HEK293T (cell line): ENCODE measurements around the gene TNIP1.

ENCODE experiments used
- CTCF ChIA-PET: fragments of 350-600 bp; formaldehyde crosslinking; extraction: SDS; loops from one replicate; lab custom pipeline; 2021; ENCODE audit warnings: antibody characterized with exemption, inconsistent platforms; lab: Yijun Ruan, JAX
- POLR2A ChIA-PET: fragments of 350-600 bp; formaldehyde crosslinking; extraction: SDS; loops from one replicate; lab custom pipeline; 2020; ENCODE audit warnings: antibody characterized with exemption, inconsistent platforms; lab: Yijun Ruan, JAX
- DNase-seq: peaks from one replicate; pipeline ENCODE4 v3.0.0; 2012; ENCODE audit warnings: mixed read lengths; ENCODE audit errors: extremely low spot score
- ARNT ChIP-seq: fragments of 450-650 bp; IDR thresholded peaks from 2 replicates; pipeline ENCODE4 v1.6.1; 2017; ENCODE audit warnings: mild to moderate bottlenecking
- BHLHE40 ChIP-seq: fragments of 450-650 bp; IDR thresholded peaks from 2 replicates; pipeline ENCODE4 v1.6.1; 2016; ENCODE audit warnings: mild to moderate bottlenecking, moderate library complexity, borderline replicate concordance
- CTBP1 ChIP-seq: fragments of 450-650 bp; IDR thresholded peaks from 2 replicates; pipeline ENCODE4 v1.6.1; 2016; ENCODE audit warnings: borderline replicate concordance
- ELF4 ChIP-seq: fragments of 450-650 bp; IDR thresholded peaks from 2 replicates; pipeline ENCODE4 v1.6.1; 2017; ENCODE audit warnings: antibody characterized with exemption
- FOXA1 ChIP-seq: fragments of 450-650 bp; IDR thresholded peaks from 2 replicates; pipeline ENCODE4 v1.6.1; 2016; ENCODE audit warnings: mild to moderate bottlenecking
- FOXK2 ChIP-seq: fragments of 450-650 bp; IDR thresholded peaks from 2 replicates; pipeline ENCODE4 v1.6.1; 2016; ENCODE audit warnings: mild to moderate bottlenecking
- FOXM1 ChIP-seq: fragments of 450-650 bp; IDR thresholded peaks from 2 replicates; pipeline ENCODE4 v1.6.1; 2017; ENCODE audit warnings: mild to moderate bottlenecking, borderline replicate concordance
- HDGF ChIP-seq: fragments of 450-650 bp; IDR thresholded peaks from 2 replicates; pipeline ENCODE4 v1.6.1; 2017; ENCODE audit warnings: antibody characterized with exemption, borderline replicate concordance
- L3MBTL2 ChIP-seq: fragments of 450-650 bp; conservative IDR thresholded peaks from 2 replicates; pipeline ENCODE4 v1.6.1; 2016; ENCODE audit warnings: mild to moderate bottlenecking
- LEF1 ChIP-seq: fragments of 450-650 bp; IDR thresholded peaks from 2 replicates; pipeline ENCODE4 v1.6.1; 2017; ENCODE audit warnings: mild to moderate bottlenecking, borderline replicate concordance
- NFRKB ChIP-seq: fragments of 450-650 bp; IDR thresholded peaks from 2 replicates; pipeline ENCODE4 v1.6.1; 2016; ENCODE audit warnings: mild to moderate bottlenecking, moderate library complexity
- SP1 ChIP-seq: fragments of 450-650 bp; IDR thresholded peaks from 2 replicates; pipeline ENCODE4 v1.6.1; 2017
- SUZ12 ChIP-seq: fragments of 450-650 bp; IDR thresholded peaks from 2 replicates; pipeline ENCODE4 v1.6.1; 2016; ENCODE audit warnings: mild to moderate bottlenecking
- TARDBP ChIP-seq: fragments of 450-650 bp; IDR thresholded peaks from 2 replicates; pipeline ENCODE4 v1.6.1; 2016
- ZNF384 ChIP-seq: fragments of 450-650 bp; IDR thresholded peaks from 2 replicates; pipeline ENCODE4 v1.6.1; 2016
- TF ChIP-seq, protein P1 (sequence below): fragments of 450-650 bp; IDR thresholded peaks from 2 replicates; pipeline ENCODE4 v1.6.1; 2016

The TNIP1 gene

GRCh38 chr5:151079838-151080612 lies 809 bp downstream of the TNIP1 start:
- POLR2A ChIA-PET: interaction anchor here (0.6 to 2.3 kb wide), 4 partner anchors 10 to 172 kb away, joined by 3 to 20 read pairs (median 6); partner anchors contain the start of gene GM2A
- no peak for DNase-seq
- TF ChIP-seq FOXK2: no peak
- TF ChIP-seq ZNF384: no peak
- TF ChIP-seq SP1: no peak
- no peak for TF ChIP-seq CTBP1
- no peak for TF ChIP-seq ARNT
- no peak for TF ChIP-seq NFRKB
- no peak for TF ChIP-seq SUZ12
- TF ChIP-seq, protein P1, sequence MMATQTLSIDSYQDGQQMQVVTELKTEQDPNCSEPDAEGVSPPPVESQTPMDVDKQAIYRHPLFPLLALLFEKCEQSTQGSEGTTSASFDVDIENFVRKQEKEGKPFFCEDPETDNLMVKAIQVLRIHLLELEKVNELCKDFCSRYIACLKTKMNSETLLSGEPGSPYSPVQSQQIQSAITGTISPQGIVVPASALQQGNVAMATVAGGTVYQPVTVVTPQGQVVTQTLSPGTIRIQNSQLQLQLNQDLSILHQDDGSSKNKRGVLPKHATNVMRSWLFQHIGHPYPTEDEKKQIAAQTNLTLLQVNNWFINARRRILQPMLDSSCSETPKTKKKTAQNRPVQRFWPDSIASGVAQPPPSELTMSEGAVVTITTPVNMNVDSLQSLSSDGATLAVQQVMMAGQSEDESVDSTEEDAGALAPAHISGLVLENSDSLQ: no peak
- CTCF ChIA-PET: interaction anchor here (0.6 to 3.8 kb wide), 2 partner anchors 15 to 28 kb away, joined by 6 to 18 read pairs; no protein-coding TSS in a partner anchor

DNA sequence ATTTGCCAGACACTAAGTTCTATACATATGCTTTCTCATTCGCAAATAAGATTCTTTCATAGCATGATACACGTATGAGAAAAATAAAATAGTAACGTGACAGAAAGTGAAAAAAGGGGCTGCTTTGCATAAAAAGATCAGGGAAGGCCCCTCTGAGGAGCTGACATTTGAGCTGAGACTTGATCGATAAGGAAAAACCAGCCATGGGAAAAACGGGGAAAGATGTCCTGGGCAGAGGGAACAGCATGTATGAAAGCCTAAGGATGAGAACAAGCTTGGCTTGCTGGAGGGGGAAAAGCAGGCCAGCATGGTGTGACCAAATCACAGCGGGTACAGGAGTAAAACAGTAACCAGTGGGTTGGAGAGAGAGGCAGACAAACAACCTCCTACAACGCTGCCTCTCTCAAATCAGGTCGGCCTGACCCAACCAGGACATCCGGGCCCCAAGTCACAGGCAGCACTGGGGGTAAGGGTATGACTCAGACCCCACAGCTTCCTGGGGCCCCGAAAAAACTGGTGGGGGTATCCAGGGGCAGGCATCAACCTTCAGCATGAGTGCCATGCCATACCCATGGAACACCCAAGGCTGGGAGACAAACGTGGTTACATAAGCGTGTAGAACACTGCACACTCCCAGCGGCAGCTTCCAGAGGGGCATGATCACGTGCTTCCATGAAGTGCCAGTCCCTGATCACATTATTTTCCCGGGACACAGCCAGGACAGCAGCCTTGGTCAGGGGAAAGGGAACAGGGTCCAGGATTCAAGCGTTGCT lies 2.2 kb downstream of the TNIP1 start:
- no peak for DNase-seq
- no peak for TF ChIP-seq FOXM1
- no peak for TF ChIP-seq L3MBTL2
- no peak for TF ChIP-seq NFRKB
- TF ChIP-seq BHLHE40: no peak
- TF ChIP-seq, protein P1: no peak
- TF ChIP-seq SP1: no peak
- no peak for TF ChIP-seq ELF4
- TF ChIP-seq ZNF384: no peak
- no peak for TF ChIP-seq TARDBP
- no peak for TF ChIP-seq FOXK2
- CTCF ChIA-PET: no interaction called here
- POLR2A ChIA-PET: no interaction called here

- TF ChIP-seq BHLHE40 (no peak), LEF1 (no peak), SP1 (no peak), SUZ12 (no peak), TARDBP (no peak), ARNT (no peak), L3MBTL2 (no peak), FOXK2 (no peak), NFRKB (no peak), CTBP1 (no peak), HDGF (no peak), ZNF384 (no peak), ELF4 (no peak)
- ChIA-PET CTCF (no interaction called here), POLR2A (no interaction called here)
- no peak for DNase-seq
Observed at GRCh38 chr5:151077967-151078366, 2.9 kb downstream of the TNIP1 start.

- ChIA-PET CTCF (no interaction called here), POLR2A (no interaction called here)
- TF ChIP-seq SP1: no peak
- no peak for TF ChIP-seq ELF4
- TF ChIP-seq L3MBTL2: no peak
- no peak for TF ChIP-seq NFRKB
- no peak for TF ChIP-seq ZNF384
- TF ChIP-seq ARNT: no peak
- no peak for TF ChIP-seq FOXK2
- TF ChIP-seq TARDBP: no peak
- DNase-seq: no peak
Observed at GRCh38 chr5:151077419-151077818, 3.4 kb downstream of the TNIP1 start.

- TF ChIP-seq FOXM1 (no peak), NFRKB (no peak), TARDBP (no peak), ARNT (no peak), CTBP1 (no peak), L3MBTL2 (no peak), BHLHE40 (no peak)
- DNase-seq: no peak
- ChIA-PET CTCF (no interaction called here), POLR2A (no interaction called here)
Observed at GRCh38 chr5:151076616-151077015, 4.2 kb downstream of the TNIP1 start.

- CTCF ChIA-PET: interaction anchor here (0.6 kb wide), 1 partner anchor 15 kb away, joined by 3 read pairs; no protein-coding TSS in a partner anchor
- no peak for TF ChIP-seq HDGF
- TF ChIP-seq ZNF384: no peak
- TF ChIP-seq FOXA1: no peak
- TF ChIP-seq L3MBTL2: no peak
- no peak for TF ChIP-seq CTBP1
- TF ChIP-seq ELF4: no peak
- no peak for TF ChIP-seq BHLHE40
- TF ChIP-seq FOXM1: no peak
- TF ChIP-seq, protein P1: no peak
- no peak for TF ChIP-seq LEF1
- TF ChIP-seq TARDBP: no peak
- TF ChIP-seq NFRKB: no peak
- no peak for TF ChIP-seq ARNT
- no peak for TF ChIP-seq FOXK2
- no peak for TF ChIP-seq SP1
- no peak for TF ChIP-seq SUZ12
- POLR2A ChIA-PET: interaction anchor here (0.5 kb wide), 1 partner anchor 371 kb away, joined by 3 read pairs; the partner anchor contains the start of gene SLC36A1
- DNase-seq: no peak
Observed at GRCh38 chr5:151075698-151076331, 5.0 kb downstream of the TNIP1 start.
